Naive thymus-derived CD4-positive, alpha-beta T cell (primary cell): ENCODE data around the gene CD55. TPM values are rescaled to one million over a fixed set of nuclear protein-coding genes. Genes with fewer than 3 reads are reported as not detected.

Experiments used
- ATAC-seq: fragments of 150-1000 bp; cut with Tn5 transposase; 2 replicates; pipeline ENCODE4 v1.10.0; 2021; ENCODE audit warnings: mild to moderate bottlenecking, moderate library complexity
- CTCF ChIA-PET: fragments of 350-600 bp; sonication (Branson Sonifier 250); formaldehyde crosslinking; loops from one replicate; lab custom pipeline; 2021; ENCODE audit warnings: antibody characterized with exemption; lab: Charles Lee
- POLR2A ChIA-PET: fragments of 350-600 bp; sonication (Branson Sonifier 250); formaldehyde crosslinking; loops from one replicate; lab custom pipeline; 2021; ENCODE audit warnings: antibody characterized with exemption, inconsistent platforms; lab: Charles Lee
- DNase-seq, 9 donors: peaks; one replicate each; pipeline versions ENCODE4 v3.0.0 to v3.0.0-alpha.2; 2020 to 2022; ENCODE audit warnings: mixed read lengths in 1 of 9
- H3K27ac ChIP-seq: one replicate; pipeline ENCODE4 v1.7.0; 2013; ENCODE audit warnings: mild to moderate bottlenecking, low read depth, low read length, moderate library complexity
- H3K27me3 ChIP-seq, 2 donors: one replicate each; pipeline ENCODE4 v1.7.0; 2013; ENCODE audit warnings: low read length in 2 of 2, mild to moderate bottlenecking in 2 of 2, moderate library complexity in 2 of 2; ENCODE audit not compliant: control insufficient read depth in 2 of 2, insufficient read depth in 2 of 2
- H3K36me3 ChIP-seq, 3 experiments: 1 replicate in 2 of 3; 2 replicates in 1 of 3; pipeline ENCODE4 v1.7.0; 2013; ENCODE audit warnings: low read length in 3 of 3, mild to moderate bottlenecking in 3 of 3, moderate library complexity in 1 of 3; ENCODE audit not compliant: insufficient read depth in 3 of 3, control insufficient read depth in 2 of 3
- H3K4me1 ChIP-seq, 2 donors: one replicate each; pipeline ENCODE4 v1.7.0; 2013; ENCODE audit warnings: low read length in 2 of 2, mild to moderate bottlenecking in 2 of 2, moderate library complexity in 1 of 2; ENCODE audit not compliant: control insufficient read depth in 2 of 2, insufficient read depth in 2 of 2
- H3K4me3 ChIP-seq: 2 replicates; pipeline ENCODE4 v1.7.0; 2013; ENCODE audit warnings: mild to moderate bottlenecking, low read length
- H3K9me3 ChIP-seq, 3 experiments: 1 replicate in 2 of 3; 2 replicates in 1 of 3; pipeline ENCODE4 v1.7.0; 2013; ENCODE audit warnings: low read length in 3 of 3; ENCODE audit not compliant: control insufficient read depth in 2 of 3
- H3K27ac Mint-ChIP-seq, 9 donors: one replicate each; pipeline ENCODE4 v1.8.0; 2020 to 2022; ENCODE audit warnings: mixed read lengths in 9 of 9, mild to moderate bottlenecking in 8 of 9, moderate library complexity in 5 of 9, inconsistent platforms in 2 of 9
- H3K27me3 Mint-ChIP-seq, 5 donors: one replicate each; pipeline ENCODE4 v1.8.0; 2021 to 2022; ENCODE audit warnings: mixed read lengths in 5 of 5, mild to moderate bottlenecking in 1 of 5
- H3K36me3 Mint-ChIP-seq, 5 donors: one replicate each; pipeline ENCODE4 v1.8.0; 2020 to 2022; ENCODE audit warnings: mixed read lengths in 5 of 5, mild to moderate bottlenecking in 3 of 5, inconsistent platforms in 1 of 5
- H3K4me1 Mint-ChIP-seq, 7 donors: one replicate each; pipeline ENCODE4 v1.8.0; 2020 to 2022; ENCODE audit warnings: mixed read lengths in 7 of 7, mild to moderate bottlenecking in 3 of 7, inconsistent platforms in 1 of 7
- H3K4me3 Mint-ChIP-seq, 10 donors: one replicate each; pipeline ENCODE4 v1.8.0; 2020 to 2022; ENCODE audit warnings: mild to moderate bottlenecking in 10 of 10, mixed read lengths in 10 of 10, moderate library complexity in 6 of 10, inconsistent platforms in 2 of 10
- H3K9me3 Mint-ChIP-seq, 11 donors: one replicate each; pipeline ENCODE4 v1.8.0; 2020 to 2022; ENCODE audit warnings: mixed read lengths in 11 of 11, mild to moderate bottlenecking in 4 of 11, inconsistent platforms in 1 of 11, moderate library complexity in 1 of 11
- intact Hi-C, 2 donors: fragments of 100-400 bp; cut with micrococcal nuclease; formaldehyde crosslinking; loops; one replicate each; pipeline ENCODE4 v1.15.1; 2023
- polyA plus RNA-seq, 2 donors: library from polyadenylated mRNA; unstranded; fragments of 300-500 nt; fragmentation: Illumina TruSeq; gene quantifications; one replicate each; pipeline ENCODE4 v1.2.3, GENCODE V29; 2021
- total RNA-seq, 6 experiments: library from RNA in 5 of 6; stranded (reverse) in 5 of 6; gene quantifications; 1 replicate in 5 of 6; 2 replicates in 1 of 6; pipeline ENCODE4 v1.2.3 and lab custom pipeline; 2021 to 2026

Gene CD55
- total and polyA plus RNA-seq, 7 experiments from 2014 or later: 115 to 264 (median 134) TPM

GRCh38 chr1:207355060-207355459, 33.6 kb downstream of the CD55 start:
- intact Hi-C loops: no loop called here

GRCh38 chr1:207355513-207356295, 34.2 kb downstream of the CD55 start:
- Histone ChIP-seq H3K27ac (no peak overlapping the region), H3K4me1 (peaks cover 0 to 4% of the 10 kb centered on the region in 2 donors), H3K4me3 (no peak overlapping the region), H3K9me3 (no peaks in the 10 kb centered on the region), H3K27me3 (no peaks in the 10 kb centered on the region), H3K36me3 (peaks cover 0 to 8% (median 0%) of the 10 kb centered on the region in 3 experiments)
- POLR2A ChIA-PET: interaction anchor here (0.7 to 1.5 kb wide), 4 partner anchors 19 to 33 kb away, joined by 3 to 4 read pairs (median 4); no protein-coding TSS in a partner anchor
- Mint-ChIP-seq H3K36me3 (peaks cover 6 to 51% (median 37%) of the 10 kb centered on the region in 5 donors), H3K4me1 (peaks cover 11 to 83% (median 64%) of the 10 kb centered on the region in 7 donors), H3K9me3 (peaks cover 0 to 6% (median 0%) of the 10 kb centered on the region in 11 donors), H3K27me3 (no peaks in the 10 kb centered on the region), H3K4me3 (no peak overlapping the region), H3K27ac (peak overlapping the region in 2 of 9 donors; percentile 14 to 21)
- DNase-seq (no peak), ATAC-seq (no peak)
- intact Hi-C loops: no loop called here
- CTCF ChIA-PET: interaction anchor here (0.8 kb wide), 1 partner anchor 15 kb away, joined by 4 read pairs; no protein-coding TSS in a partner anchor

More at GRCh38 chr1:207355060-207355459, 33.6 kb downstream of the CD55 start:
- Mint-ChIP-seq H3K36me3 (peaks cover 12 to 57% (median 43%) of the 10 kb centered on the region in 5 donors), H3K4me3 (no peak overlapping the region), H3K27ac (peak overlapping the region in 2 of 9 donors; percentile 14 to 45), H3K4me1 (peaks cover 17 to 89% (median 70%) of the 10 kb centered on the region in 7 donors), H3K9me3 (peaks cover 0 to 11% (median 4%) of the 10 kb centered on the region in 11 donors), H3K27me3 (no peaks in the 10 kb centered on the region)
- ATAC-seq (no peak), DNase-seq (no peak)
- Histone ChIP-seq H3K27me3 (no peaks in the 10 kb centered on the region), H3K9me3 (no peaks in the 10 kb centered on the region), H3K36me3 (peaks cover 0 to 10% (median 2%) of the 10 kb centered on the region in 3 experiments), H3K4me3 (no peak overlapping the region), H3K4me1 (peaks cover 0 to 11% of the 10 kb centered on the region in 2 donors), H3K27ac (no peak overlapping the region)
- ChIA-PET CTCF (no interaction called here), POLR2A (interaction anchor here (0.7 to 1.5 kb wide), 3 partner anchors 18 to 32 kb away, joined by 3 to 4 read pairs (median 4); no protein-coding TSS in a partner anchor)

GRCh38 chr1:207361029-207361428, 39.6 kb downstream of the CD55 start:
- no peak for DNase-seq
- POLR2A ChIA-PET: no interaction called here
- Histone ChIP-seq H3K4me1 (peaks cover 0 to 5% of the 10 kb centered on the region in 2 donors), H3K4me3 (no peak overlapping the region), H3K36me3 (peaks cover 0 to 31% (median 0%) of the 10 kb centered on the region in 3 experiments), H3K27ac (no peak overlapping the region), H3K9me3 (no peaks in the 10 kb centered on the region), H3K27me3 (no peaks in the 10 kb centered on the region)
- CTCF ChIA-PET: interaction anchor here (0.5 kb wide), 1 partner anchor 180 kb away, joined by 3 read pairs; no protein-coding TSS in a partner anchor
- no peak for ATAC-seq
- H3K9me3 Mint-ChIP-seq: no peaks in the 10 kb centered on the region
- intact Hi-C loops: no loop called here
- no peak overlapping the region for H3K27ac Mint-ChIP-seq
- H3K27me3 Mint-ChIP-seq: no peaks in the 10 kb centered on the region
- H3K4me1 Mint-ChIP-seq: peaks cover 0 to 31% (median 21%) of the 10 kb centered on the region in 7 donors
- peaks cover 0 to 19% (median 16%) of the 10 kb centered on the region in 5 donors for H3K36me3 Mint-ChIP-seq
- H3K4me3 Mint-ChIP-seq: no peak overlapping the region

GRCh38 chr1:207361889-207362288, 40.4 kb downstream of the CD55 start:
- DNase-seq: no peak
- no peaks in the 10 kb centered on the region for H3K27me3 ChIP-seq
- H3K9me3 ChIP-seq: no peaks in the 10 kb centered on the region
- peaks cover 0 to 24% (median 16%) of the 10 kb centered on the region in 5 donors for H3K36me3 Mint-ChIP-seq
- no peak overlapping the region for H3K27ac ChIP-seq
- POLR2A ChIA-PET: interaction anchor here (0.6 to 2.0 kb wide), 4 partner anchors 11 to 43 kb away, joined by 3 to 9 read pairs (median 4); partner anchors contain the start of gene CD55
- H3K4me3 Mint-ChIP-seq: no peak overlapping the region
- H3K27ac Mint-ChIP-seq: no peak overlapping the region
- H3K9me3 Mint-ChIP-seq: no peaks in the 10 kb centered on the region
- peaks cover 0 to 35% (median 0%) of the 10 kb centered on the region in 3 experiments for H3K36me3 ChIP-seq
- intact Hi-C loops: no loop called here
- peaks cover 0 to 26% (median 17%) of the 10 kb centered on the region in 7 donors for H3K4me1 Mint-ChIP-seq
- H3K4me1 ChIP-seq: peaks cover 0 to 5% of the 10 kb centered on the region in 2 donors
- H3K4me3 ChIP-seq: no peak overlapping the region
- no peaks in the 10 kb centered on the region for H3K27me3 Mint-ChIP-seq
- CTCF ChIA-PET: interaction anchor here (0.8 kb wide), 1 partner anchor 138 kb away, joined by 5 read pairs; no protein-coding TSS in a partner anchor
- ATAC-seq: no peak

- Mint-ChIP-seq H3K36me3 (peaks cover 0 to 30% (median 20%) of the 10 kb centered on the region in 5 donors), H3K27me3 (no peaks in the 10 kb centered on the region), H3K4me1 (peaks cover 0 to 14% (median 10%) of the 10 kb centered on the region in 7 donors), H3K9me3 (no peaks in the 10 kb centered on the region), H3K4me3 (no peak overlapping the region), H3K27ac (no peak overlapping the region)
- H3K36me3 ChIP-seq: peaks cover 0 to 40% (median 0%) of the 10 kb centered on the region in 3 experiments
- H3K27me3 ChIP-seq: no peaks in the 10 kb centered on the region
- ATAC-seq: peak; percentile 92
- intact Hi-C loops: loop anchor here (1.0 kb wide), 2 partner anchors 27 to 42 kb away; partner anchors contain the start of gene CD55 (in 2 of the 2)
- peaks cover 0 to 5% of the 10 kb centered on the region in 2 donors for H3K4me1 ChIP-seq
- peak in 7 of 9 donors; percentile 24 to 66 (median 38) for DNase-seq
- ChIA-PET CTCF (interaction anchor here (0.6 to 0.8 kb wide), 3 partner anchors 33 to 139 kb away, joined by 3 to 6 read pairs (median 5); no protein-coding TSS in a partner anchor), POLR2A (interaction anchor here (1.2 to 2.0 kb wide), 4 partner anchors 11 to 97 kb away, joined by 3 to 9 read pairs (median 4); partner anchors contain the start of gene CD55)
- no peak overlapping the region for H3K4me3 ChIP-seq
- peak overlapping the region; percentile 20 for H3K27ac ChIP-seq
- H3K9me3 ChIP-seq: no peaks in the 10 kb centered on the region
Measured at GRCh38 chr1:207362962-207363860, 41.7 kb downstream of the CD55 start.
